NCI-H1092 treated with DMSO at 0.1 percent for 48 hours (cell line): ENCODE measurements around the gene ADGRF5.
"Not testable (repeated sequence)": the region's sequence is repeated elsewhere in the genome, so short reads cannot be mapped to it uniquely, and the experiment has no call there.

ENCODE experiments used
- DNase-seq: peaks from one replicate; lab custom pipeline; 2025; lab: John Stamatoyannopoulos, UW

Gene ADGRF5

DNA sequence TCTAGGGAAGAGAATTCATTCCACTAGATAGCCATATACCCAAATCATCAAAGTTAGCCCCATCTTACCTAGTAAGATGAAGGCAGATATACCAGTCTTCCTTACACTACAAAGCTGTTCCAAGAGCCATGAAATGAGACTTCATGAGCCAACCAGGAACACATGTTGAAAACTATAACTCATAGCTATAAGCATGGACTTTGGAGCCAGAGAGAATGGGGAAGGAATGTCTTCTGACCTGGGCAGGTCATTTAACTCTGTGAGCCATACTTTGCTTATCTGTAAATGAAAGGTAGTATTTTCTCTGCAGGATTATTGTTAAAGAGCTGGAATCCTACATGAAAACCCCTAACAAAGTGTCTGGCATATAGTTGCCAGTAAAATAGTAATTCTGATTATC, 27.3 kb downstream of the ADGRF5 start:
- DNase-seq: no peak

DNA sequence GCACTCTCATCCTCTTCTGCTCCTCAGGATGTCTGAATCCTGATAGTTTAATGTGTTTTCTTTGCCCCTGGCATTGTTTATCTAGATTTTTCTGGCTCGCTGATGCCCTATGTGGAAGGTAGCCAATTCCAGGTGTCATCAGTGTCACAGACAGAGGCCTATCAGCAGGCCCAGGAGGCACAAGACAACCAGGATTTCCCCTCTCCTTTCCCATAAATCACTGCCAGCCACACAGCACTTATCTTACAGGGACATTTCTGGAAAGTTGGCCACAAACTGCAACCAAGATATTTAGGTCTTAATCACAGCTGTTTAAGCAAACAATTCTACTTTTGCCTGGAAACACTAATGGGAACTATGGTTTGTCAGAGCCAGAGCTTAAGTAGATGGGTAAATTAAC, 28.1 kb downstream of the ADGRF5 start:
- no peak for DNase-seq

DNA sequence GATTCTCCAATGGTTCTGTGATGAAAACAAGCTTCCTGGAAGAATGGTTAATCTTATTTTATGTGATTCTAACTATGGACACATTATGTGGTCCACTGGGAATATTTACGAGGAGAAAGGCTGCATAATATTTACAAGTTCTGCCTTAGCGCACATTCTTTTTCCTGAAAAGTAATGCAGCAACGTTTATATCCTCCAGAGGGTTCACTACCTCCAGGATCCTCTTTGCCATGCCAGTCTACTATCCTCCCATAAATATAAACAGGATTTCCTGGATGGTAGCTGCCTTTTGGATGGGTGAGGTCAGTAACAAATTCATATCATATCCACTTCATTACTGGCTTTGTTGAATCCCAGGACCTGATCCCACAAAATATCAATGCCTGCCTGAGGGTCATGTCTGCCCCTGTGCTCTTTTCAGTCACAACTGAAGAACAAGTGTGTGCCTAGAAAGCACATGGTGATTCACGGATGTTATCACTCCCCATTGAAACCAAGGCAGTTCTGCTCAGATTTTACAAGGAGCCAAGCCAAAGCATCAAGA, 30.4 kb downstream of the ADGRF5 start:
- DNase-seq: no peak

DNA sequence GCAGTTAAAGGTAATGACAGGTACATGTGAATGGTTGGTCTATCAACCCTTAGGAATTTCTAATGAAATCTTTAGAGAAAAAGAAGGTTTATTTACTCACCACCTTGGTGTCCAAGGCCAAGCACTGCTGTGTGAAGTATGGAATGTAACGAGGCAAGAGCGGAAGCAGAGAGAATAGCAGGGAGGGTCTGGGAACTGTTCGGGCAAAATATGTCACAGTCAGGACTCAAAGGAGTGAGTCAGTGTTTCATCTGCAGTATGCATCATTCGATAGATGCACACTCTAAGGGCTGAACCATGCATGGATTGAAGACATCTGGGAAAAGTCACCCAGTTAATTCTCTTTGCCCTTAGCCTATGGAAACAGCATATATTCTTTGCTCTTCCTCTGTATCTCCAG, 33.2 kb downstream of the ADGRF5 start:
- no peak for DNase-seq

DNA sequence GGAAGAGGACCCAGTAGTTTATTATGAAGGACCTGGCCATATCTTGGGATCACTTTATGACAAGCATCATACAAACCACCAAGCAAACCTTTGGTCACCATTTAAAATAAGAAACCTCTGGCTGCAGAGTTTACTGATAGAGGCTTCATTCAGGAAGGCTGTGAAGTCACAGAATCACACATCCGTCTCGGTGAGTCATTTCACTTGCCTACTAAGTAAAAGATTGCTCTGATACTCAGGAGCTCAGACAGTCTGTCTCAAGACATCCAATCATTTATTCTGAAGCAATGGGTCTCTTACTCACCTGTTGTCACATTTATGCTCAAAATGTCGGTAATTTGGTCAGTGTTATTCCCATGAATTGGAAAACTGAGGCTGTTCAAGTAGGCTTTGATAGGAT, 33.7 kb downstream of the ADGRF5 start:
- DNase-seq: no peak

DNA sequence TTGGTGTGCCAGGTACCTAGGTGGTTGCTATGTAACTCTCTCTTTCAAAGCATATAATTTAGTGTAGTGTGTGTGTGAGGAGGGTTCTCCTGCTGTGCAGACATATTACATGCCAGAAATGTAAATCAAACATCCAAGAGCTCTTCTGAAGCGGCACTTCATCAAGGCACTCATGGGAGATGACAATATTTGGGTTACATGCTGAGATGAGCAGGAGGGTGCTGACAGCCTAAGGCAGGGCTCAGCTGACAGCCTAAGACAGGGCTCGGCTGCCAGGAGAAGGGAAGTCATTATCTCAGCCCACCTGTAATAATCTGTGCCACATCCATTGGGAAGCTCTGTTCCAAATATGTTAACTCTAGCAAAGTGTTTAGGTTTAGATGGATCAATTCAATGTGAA, 39.1 kb downstream of the ADGRF5 start:
- DNase-seq: peak; percentile 78

DNA sequence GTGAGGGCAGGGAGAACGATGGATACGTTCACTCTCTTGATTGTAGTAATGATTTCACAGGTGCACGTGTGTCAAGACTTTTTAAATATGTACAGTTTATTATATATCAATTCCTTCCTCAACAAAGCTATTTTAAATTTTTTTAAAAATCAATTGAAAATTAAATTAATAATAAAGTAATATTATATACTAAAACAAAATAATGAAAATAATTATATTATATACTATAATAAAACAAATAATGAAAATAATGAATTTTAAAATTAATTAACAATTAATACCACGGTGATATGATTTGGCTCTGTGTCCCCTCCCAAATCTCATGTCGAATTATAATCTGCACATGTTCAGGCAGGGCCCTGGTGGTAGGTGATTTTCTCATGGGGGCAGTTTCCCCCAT, 42.7 kb downstream of the ADGRF5 start:
- DNase-seq: no peak

DNA sequence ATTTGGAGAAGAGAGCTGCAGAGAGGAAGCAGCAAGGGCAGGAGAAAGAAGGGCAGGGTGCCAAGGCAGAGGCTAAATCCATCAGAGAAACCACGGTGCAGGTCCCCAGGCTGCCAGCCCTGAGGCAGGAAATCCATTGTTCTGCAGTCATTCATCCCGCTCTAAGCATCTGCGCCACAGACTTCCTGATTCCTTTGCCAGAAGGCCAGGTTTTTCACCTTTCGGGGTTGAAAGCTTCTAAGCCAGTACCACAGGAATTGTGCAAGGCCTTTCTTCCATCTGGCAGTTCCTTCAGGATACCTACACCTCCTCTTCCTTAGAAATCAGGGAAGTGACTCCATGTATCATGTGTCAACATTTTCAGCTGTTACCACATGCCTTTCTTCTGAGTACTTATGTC, 45.6 kb downstream of the ADGRF5 start:
- peak; percentile 34 for DNase-seq

DNA sequence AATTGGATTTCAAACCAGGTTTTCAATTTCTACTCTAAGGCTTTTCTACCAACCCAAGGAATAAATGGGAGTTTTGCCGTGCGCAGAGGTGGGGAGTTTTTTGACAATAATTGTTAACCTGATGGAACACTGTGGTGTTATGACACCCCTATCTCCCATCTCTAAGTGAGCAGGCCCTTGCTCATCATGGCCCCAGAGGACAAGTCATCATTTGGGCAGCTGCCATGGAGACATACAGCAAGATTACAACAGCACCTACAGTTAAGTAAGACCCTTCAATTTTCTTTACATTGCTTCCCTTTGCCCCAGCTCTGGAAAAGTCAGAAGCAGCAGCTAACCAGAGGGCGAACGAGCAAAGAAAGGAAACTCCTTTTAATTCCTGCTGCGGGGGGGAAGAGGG, 54.3 kb downstream of the ADGRF5 start:
- no peak for DNase-seq

DNA sequence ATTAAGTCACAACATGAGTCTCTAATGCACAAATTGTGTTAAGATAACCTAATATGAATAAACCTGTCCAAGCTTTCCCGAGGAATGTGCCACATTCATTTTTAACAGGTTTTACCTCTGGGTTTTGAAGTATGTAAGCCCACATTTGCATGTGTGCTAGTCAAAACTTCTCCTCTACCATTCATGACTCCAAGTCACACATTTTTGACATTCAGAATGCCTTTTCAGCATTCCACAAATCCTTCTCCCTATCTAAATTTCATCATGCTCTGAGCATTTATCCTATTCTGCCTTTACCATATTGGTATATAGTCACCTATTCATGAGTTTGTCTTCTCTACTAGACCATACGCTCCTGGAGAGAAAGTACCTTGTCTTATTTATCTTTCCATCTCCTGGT, 56.5 kb downstream of the ADGRF5 start:
- DNase-seq: no peak

DNA sequence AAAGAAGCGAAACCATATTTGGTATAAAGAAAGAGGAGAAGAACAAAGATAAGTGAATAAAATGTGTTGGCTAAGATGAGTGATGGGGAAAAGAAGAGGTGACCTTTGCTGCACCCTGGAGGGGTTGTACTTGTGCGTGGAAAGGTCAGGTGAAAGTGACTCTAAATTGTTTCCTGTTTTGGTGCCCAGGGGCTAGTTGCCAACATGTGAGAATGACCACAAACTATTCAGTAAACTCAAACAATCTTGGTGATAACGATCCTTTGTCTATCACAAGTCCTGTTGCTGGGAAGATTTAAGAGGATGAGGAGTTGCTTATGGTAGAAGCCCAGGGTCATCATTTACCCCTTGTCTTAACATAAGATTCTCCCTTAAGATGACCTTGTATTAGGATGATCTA, 57.9 kb downstream of the ADGRF5 start:
- no peak for DNase-seq

DNA sequence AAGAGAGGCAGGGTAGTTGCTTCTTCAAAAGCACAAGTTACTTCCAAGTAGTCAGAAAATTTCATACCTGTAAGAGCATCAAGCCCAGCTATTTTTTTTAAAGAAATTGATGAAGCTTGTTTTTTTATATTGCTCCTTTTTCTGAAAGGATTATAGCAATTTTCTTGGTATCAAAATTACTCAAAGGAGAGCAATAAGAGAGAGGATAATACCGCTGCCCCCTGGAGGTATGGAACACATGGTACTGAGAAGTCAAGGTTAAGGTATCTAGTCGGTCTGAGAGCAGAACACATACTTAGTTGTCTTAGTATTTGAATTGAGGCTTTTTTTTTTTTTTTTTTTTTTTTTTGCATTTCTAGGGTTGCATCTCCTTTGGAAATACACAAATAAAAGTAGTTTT, 59.4 kb downstream of the ADGRF5 start:
- DNase-seq: no peak

DNA sequence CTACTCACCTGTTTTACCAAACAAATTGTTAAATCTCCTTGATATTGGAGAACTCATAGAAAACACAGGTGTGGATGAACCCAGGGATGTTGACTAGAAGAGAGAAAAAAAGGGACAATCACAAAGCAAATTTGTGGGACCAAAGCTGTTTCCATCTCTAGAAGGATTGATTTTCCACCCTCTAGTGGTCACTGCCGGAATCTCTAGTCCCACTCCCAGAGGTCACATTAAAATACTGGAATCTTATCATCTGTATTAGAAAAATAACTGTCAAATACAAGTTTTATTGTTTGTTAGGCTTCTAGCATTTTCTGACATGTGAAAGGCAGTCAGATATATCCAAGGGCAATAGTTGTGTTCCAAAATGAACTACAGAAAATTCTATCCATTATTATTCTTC, 65.8 kb downstream of the ADGRF5 start:
- not testable (repeated sequence) for DNase-seq

DNA sequence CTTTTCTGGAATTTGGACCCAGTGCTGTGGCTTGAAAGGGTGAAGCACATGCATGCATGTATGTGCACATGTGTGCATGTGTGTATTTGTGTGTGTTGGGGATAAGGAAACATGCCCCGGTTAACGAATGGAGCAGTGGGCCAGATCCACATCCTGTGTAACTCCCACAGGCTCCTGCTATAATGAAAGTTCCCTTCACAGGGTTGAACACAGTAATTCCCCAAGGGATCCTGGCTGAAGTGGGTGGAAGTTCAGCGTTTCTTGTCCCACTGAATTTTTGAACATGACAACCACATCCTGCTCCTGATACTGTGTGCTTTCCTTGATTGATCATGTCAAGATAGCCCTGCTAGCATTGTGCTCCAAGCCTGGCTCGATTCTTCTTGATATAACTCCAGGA, 70.2 kb downstream of the ADGRF5 start:
- not testable (repeated sequence) for DNase-seq

DNA sequence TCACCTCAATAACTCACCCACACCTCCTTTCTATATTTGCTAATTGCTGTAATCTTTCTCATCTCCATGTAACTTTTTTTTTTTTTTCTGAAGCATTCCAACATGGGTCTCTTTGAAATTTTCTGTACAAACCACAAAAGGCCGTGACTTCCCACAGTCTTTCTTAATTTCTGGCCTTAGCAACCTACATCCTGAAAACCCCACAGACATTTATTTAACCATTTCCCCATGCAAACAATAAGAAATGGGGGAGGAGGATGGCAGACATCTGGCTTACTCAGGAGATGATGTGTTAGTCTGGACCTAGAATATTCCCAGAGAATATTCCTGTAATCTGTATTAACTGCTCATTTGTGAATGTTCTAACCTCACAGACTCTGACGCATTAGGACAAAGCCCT, 70.9 kb downstream of the ADGRF5 start:
- no peak for DNase-seq

DNA sequence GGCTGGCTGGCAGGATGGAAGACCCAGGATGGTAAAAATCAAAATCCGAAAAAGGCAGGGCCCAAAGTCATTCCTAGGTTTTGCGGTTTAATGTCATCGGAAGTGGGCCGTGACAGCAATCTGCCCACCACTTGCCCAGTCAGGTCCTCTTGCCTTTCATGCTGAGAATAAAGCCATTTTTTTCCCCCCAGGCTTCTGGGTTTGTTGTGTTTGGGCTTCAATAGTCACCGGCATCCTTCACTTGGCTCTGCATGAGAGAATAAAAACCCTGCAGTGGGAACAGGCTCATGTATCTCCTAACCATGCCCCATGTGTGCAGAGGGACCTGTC, 72.4 kb downstream of the ADGRF5 start:
- DNase-seq: no peak

DNA sequence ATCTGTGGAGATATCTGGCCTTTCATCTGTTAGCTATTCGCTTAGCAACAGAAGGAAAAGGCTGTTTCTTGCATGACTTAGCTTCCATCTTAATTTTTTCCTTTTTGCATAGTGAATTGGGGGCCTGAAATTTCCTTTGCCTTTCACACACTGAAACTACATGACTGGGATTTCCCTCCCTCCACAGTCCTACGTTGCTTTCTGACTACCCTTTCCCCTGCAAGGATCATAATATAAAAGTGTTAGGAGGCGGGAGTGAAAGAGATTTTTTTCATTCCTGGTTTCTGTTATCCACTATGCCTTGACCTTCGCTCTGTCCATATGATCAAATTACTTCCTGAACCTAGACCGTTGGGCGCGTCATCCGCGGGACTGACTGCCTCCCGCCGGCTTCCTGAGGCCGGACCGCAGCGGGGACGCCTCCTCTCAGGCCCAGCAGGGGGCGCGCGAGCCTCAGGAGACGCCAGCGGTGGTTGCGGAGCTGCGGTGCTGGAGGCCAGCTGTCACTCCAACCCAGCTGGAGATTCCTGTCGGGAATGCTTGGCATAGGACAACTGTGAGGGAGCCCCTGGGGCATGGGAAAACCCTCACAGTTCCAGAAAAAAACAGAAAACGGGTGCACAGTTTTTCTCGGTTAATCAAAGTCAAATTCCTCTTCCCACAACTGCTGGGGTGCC, 72.9 kb downstream of the ADGRF5 start:
- DNase-seq: peak; percentile 53

DNA sequence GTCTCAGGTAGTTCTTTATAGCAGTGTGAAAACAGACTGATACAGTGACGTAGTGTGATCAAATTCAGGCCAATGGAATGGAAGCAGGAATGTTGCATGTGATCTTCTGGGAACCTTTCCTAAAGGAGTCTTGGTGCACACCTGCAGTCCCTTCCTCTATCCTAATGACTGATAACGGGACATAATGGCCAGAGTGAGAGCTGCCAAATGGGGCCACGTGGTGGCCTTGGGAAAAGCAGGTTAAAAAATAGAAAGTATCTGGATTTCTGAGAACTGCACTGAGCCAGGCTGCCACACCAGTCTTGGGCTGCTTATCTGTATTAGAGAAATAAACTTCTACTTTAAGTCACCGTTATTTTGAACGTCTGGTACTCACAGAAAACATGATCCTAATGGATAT, 76.6 kb downstream of the ADGRF5 start:
- no peak for DNase-seq

DNA sequence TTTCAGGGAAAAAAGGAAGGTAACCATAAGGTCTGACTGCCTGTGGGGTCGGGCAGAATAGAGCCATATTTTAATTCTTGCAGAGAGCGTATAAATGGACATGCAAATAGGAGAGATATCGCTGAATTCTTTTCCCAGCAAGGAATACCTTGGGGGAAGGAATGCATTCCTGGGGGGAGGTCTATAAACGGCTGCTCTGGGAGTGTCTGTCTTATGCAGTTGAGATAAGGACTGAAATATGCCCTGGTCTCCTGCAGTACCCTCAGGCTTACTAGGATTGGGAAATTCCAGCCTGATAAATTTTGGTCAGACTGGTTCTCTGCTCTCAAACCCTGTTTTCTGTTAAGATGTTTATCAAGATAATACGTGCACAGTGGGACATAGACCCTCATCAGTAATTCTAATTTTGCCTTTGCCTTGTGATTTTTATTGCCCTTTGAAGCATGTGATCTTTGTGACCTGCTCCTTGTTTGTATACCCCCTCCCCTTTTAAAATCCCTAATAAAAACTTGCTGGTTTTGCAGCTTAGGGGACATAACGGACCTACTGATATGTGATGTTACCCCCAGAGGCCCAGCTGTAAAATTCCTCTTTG, 79.4 kb downstream of the ADGRF5 start:
- DNase-seq: not testable (repeated sequence)

DNA sequence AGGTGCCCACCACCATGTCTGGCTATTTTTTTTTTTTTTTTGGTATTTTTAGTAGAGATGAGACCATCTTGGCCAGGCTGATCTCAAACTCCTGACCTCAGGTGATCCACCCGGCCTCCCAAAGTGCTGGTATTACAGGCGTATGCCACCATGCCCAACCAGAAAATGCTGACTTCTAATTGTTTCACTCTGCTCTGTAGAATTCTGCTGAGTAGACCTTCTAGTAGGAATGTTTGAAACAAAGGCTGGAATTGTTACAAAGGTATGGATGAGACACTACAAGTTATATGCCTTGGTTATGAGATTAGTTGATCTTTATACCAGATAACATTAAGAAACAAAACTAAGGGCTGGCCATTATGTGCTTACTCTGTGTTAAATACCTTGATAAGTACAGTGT, 83.7 kb downstream of the ADGRF5 start:
- no peak for DNase-seq

DNA sequence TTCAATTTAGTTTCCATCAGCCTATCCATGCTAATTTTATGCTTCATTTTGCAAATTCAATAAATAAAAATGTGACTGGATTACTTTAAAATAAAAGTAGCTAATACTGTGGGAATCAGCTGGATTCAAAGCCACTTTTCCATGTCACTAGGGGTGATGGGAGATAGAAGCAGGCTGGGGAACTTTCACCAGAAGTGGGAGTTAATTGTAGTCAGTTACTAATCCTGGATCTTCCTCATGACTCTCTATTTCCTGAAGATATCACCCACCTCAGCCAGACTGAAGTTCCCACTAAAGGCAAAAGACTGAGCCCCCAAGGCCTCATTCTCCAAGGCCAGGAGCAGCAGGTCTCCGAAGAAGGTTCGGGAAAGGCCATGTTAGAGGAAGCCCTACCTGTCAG, 86.7 kb downstream of the ADGRF5 start:
- not testable (repeated sequence) for DNase-seq

DNA sequence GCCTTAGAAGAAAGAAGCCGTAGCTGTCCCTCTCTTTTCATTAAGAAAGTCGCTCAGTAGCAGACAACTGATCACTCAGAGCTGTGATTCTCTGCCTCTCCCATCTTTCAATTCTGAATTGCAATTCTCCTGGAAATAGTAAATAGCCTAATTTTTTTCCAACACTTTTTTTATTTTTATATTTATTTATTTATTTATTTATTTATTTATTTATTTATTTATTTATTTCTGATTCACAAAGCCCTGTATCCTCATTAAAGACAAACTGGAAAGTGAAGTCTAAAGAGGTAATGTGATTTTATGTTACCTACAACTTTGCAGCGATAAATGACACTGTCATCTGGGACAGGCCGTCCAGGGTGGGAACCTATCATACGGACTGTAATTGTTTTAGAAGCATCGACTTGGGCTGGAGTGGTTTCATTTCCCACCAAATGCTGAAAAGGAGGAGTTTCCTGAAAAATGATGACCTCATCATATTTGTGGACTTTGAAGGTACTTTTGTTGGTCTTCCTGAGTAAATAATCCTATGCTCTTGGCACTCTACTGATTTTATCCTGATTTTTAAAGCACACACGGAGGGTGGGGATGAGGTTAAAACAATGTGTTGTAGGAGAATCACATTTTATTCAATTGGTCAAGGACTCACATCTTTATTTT, 87.4 kb downstream of the ADGRF5 start:
- DNase-seq: not testable (repeated sequence)

DNA sequence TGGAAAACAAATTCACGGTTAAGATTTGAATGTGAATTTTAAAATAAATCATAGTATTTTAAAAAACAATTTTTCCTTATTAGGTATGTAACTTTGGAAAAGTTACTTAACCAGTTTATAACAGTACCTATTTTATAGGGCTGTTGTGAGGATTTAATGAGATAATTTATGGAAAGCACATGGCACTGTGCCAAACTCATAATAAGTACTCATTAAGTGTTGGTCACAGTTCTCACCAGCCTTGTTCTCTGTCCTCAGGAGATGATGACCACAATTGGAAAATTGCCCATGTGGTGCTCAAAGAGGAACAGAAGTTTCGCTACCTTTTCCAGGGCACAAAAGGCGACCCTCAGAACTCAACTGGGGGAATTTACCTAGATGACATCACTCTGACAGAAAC, 88.9 kb downstream of the ADGRF5 start:
- no peak for DNase-seq

DNA sequence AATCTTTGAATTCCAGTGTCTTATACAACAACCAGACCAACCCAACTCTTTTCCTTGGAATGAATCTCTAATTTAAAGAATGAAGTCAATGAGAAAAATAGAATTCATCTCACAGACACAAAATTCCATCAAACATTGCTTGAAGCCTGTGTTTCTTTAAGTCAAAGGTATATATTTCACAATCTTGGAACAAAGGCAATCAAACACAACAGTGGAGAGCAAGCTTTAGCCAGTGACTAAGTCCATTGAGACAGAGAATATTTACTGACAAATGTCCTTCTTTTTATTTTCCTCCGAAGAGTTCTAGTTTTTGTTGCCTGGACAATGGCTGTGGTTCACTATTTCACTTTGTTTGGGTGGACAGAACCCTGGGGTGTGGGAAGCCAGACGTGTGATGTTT, 92.8 kb downstream of the ADGRF5 start:
- no peak for DNase-seq
